ENCODE measurements around the gene SLC26A11. TPM values are rescaled to one million over a fixed set of nuclear protein-coding genes. Genes with fewer than 3 reads are reported as not detected.

SLC26A11 gene
- total and polyA plus RNA-seq, 2 experiments from 2014 or later = 11.4 to 13.9 TPM

DNA sequence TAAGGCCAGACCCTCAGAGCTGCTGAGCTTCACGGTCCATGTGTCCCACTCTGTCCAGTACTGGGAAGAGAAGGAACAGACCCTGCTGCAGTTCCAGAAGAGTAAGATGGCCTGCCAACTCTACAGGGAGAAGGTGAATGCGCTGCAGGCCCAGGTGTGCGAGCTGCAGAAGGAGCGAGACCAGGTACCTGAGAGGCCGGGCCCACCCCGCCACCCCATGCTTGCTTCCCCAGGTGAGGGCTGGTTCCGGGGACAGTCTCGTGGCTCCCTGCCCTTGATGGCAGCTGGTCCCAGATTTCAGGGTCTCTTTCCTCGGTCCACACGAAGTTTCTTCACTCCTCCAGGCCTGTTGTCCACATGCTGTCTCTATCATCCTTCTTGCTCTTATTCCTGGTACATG lies 29.5 kb upstream of the SLC26A11 start:
- H3K36me3 ChIP-seq (ENCODE audit: low read depth) = no peaks in the 10 kb centered on the region
- H3K4me1 ChIP-seq (ENCODE audit: insufficient read depth) = peaks cover 13% of the 10 kb centered on the region
- no peaks in the 10 kb centered on the region for H3K9me2 ChIP-seq (ENCODE audit: insufficient read depth)
- H3K9ac ChIP-seq = no peak overlapping the region
- TF ChIP-seq EZH2 (IDR thresholded peaks at IDR 0.05; ENCODE audit: insufficient read depth, poor library complexity, severe bottlenecking) = no peak
- TF ChIP-seq EZH2phosphoT487 (IDR thresholded peaks at IDR 0.05; ENCODE audit: insufficient read depth, low read depth) = no peak
- H3F3A ChIP-seq (ENCODE audit: insufficient read depth) = peaks cover 3% of the 10 kb centered on the region; the same call in 1 of the 2 replicates
- no peaks in the 10 kb centered on the region; the same call in 1 of the 2 replicates for H3K27me3 ChIP-seq (replicated peaks; ENCODE audit: insufficient read depth)
- H3K79me2 ChIP-seq (ENCODE audit: insufficient read depth) = no peaks in the 10 kb centered on the region
- in situ Hi-C loops (cut with MboI) = no loop called here
- H3K4me2 ChIP-seq (ENCODE audit: unreplicated experiment) = no peak overlapping the region
- H3K9me3 ChIP-seq (ENCODE audit: low read depth) = no peaks in the 10 kb centered on the region
- H2AFZ ChIP-seq = no peak overlapping the region
- 88 to 89% methylated on average over 10 of the region's 10 CpGs for WGBS, 2 experiments (ENCODE audit: low coverage in 1 of 2, low lambda C conversion rate in 2 of 2, missing lambda C conversion rate in 2 of 2)
- DNase-seq = no peak
- no peak overlapping the region for H3K4me3 ChIP-seq
- H4K20me1 ChIP-seq (ENCODE audit: insufficient read depth) = no peaks in the 10 kb centered on the region
- H3K27ac ChIP-seq = no peak overlapping the region

GRCh38 chr17:80191192-80191591 lies 29.0 kb upstream of the SLC26A11 start:
- H3K27me3 ChIP-seq (replicated peaks; ENCODE audit: insufficient read depth) = no peaks in the 10 kb centered on the region; the same call in 1 of the 2 replicates
- no peak overlapping the region for H2AFZ ChIP-seq
- H3K27ac ChIP-seq = no peak overlapping the region
- no peaks in the 10 kb centered on the region for H3K9me3 ChIP-seq (ENCODE audit: low read depth)
- H3F3A ChIP-seq (ENCODE audit: insufficient read depth) = peaks cover 3% of the 10 kb centered on the region; the same call in 1 of the 2 replicates
- H3K9ac ChIP-seq = no peak overlapping the region
- no peak overlapping the region for H3K4me3 ChIP-seq
- H3K36me3 ChIP-seq (ENCODE audit: low read depth) = no peaks in the 10 kb centered on the region
- peaks cover 13% of the 10 kb centered on the region for H3K4me1 ChIP-seq (ENCODE audit: insufficient read depth)
- no peak for DNase-seq
- in situ Hi-C loops (cut with MboI) = no loop called here
- TF ChIP-seq EZH2 (IDR thresholded peaks at IDR 0.05; ENCODE audit: insufficient read depth, poor library complexity, severe bottlenecking) (no peak), EZH2phosphoT487 (IDR thresholded peaks at IDR 0.05; ENCODE audit: insufficient read depth, low read depth) (no peak)
- no peak overlapping the region for H3K4me2 ChIP-seq (ENCODE audit: unreplicated experiment)
- 87 to 90% methylated on average over 19 to 20 of the region's 20 CpGs for WGBS, 2 experiments (ENCODE audit: low coverage in 1 of 2, low lambda C conversion rate in 2 of 2, missing lambda C conversion rate in 2 of 2)
- no peaks in the 10 kb centered on the region for H4K20me1 ChIP-seq (ENCODE audit: insufficient read depth)
- no peaks in the 10 kb centered on the region for H3K79me2 ChIP-seq (ENCODE audit: insufficient read depth)
- H3K9me2 ChIP-seq (ENCODE audit: insufficient read depth) = no peaks in the 10 kb centered on the region

DNA sequence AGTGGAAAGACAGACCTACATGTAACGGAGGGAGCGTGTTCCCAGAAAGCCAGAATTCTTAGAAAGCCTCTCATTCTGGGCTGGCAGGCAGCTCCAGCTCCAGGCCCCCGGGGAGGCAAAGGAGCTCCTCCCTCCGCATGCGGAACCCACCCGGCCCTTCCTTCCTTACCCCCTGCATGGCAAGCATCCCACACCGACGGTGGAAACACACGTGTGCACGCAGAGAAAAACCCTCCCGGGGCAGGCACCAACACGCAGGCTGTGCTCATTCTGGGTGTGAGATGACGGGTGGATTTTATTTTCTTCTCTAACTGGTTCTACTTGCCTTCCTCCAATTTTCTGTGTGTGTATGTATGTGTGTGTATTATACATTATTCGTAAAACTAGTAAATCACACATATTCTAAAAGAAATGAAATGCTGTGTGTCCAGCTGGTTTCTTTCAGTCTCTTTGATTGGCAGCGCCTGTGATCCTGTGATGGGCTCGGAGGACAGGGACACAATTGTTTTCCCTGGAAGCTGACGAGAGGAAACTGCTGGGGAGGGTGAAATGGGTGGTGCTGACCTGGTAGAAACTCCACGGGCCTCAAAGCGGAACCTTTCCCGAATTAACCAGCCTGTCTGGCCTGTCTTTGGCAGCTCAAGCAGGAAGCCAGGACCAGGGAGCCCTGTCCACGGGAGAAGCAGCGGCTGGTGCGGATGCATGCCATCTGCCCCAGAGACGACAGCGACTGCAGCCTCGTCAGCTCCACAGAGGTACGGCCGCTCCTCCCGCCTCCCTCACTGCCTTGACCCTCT lies 28.2 kb upstream of the SLC26A11 start:
- no peak overlapping the region for H3K4me3 ChIP-seq
- no peaks in the 10 kb centered on the region for H3K9me2 ChIP-seq (ENCODE audit: insufficient read depth)
- H2AFZ ChIP-seq = no peak overlapping the region
- H3K27ac ChIP-seq = no peak overlapping the region
- H3K9me3 ChIP-seq (ENCODE audit: low read depth) = no peaks in the 10 kb centered on the region
- H3K36me3 ChIP-seq (ENCODE audit: low read depth) = no peaks in the 10 kb centered on the region
- H4K20me1 ChIP-seq (ENCODE audit: insufficient read depth) = no peaks in the 10 kb centered on the region
- 53 to 56% methylated on average over 28 of the region's 29 CpGs for WGBS, 2 experiments (ENCODE audit: low coverage in 1 of 2, low lambda C conversion rate in 2 of 2, missing lambda C conversion rate in 2 of 2)
- in situ Hi-C loops (cut with MboI) = no loop called here
- H3K4me2 ChIP-seq (ENCODE audit: unreplicated experiment) = no peak overlapping the region
- H3K79me2 ChIP-seq (ENCODE audit: insufficient read depth) = no peaks in the 10 kb centered on the region
- peaks cover 3% of the 10 kb centered on the region; the same call in 1 of the 2 replicates for H3F3A ChIP-seq (ENCODE audit: insufficient read depth)
- TF ChIP-seq EZH2phosphoT487 (IDR thresholded peaks at IDR 0.05; ENCODE audit: insufficient read depth, low read depth) = no peak
- TF ChIP-seq EZH2 (IDR thresholded peaks at IDR 0.05; ENCODE audit: insufficient read depth, poor library complexity, severe bottlenecking) = no peak
- H3K4me1 ChIP-seq (ENCODE audit: insufficient read depth) = peaks cover 10% of the 10 kb centered on the region
- no peak overlapping the region for H3K9ac ChIP-seq
- H3K27me3 ChIP-seq (replicated peaks; ENCODE audit: insufficient read depth) = no peaks in the 10 kb centered on the region; the same call in 1 of the 2 replicates
- DNase-seq = no peak

DNA sequence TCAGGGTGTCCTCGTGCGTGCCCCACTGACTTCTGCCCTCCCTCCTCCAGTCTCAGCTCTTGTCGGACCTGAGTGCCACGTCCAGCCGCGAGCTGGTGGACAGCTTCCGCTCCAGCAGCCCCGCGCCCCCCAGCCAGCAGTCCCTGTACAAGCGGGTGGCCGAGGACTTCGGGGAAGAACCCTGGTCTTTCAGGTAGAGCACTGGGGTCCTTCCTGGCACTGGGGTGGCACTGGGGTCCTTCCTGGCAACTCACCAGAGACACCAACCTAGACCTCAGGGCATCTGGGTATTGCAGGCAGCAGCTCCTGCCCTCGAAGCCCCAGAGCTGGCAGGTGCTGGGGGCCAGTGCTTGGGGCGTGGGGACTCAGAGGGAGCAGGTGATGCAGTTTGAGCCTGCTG lies 25.1 kb upstream of the SLC26A11 start:
- TF ChIP-seq EZH2 (IDR thresholded peaks at IDR 0.05; ENCODE audit: insufficient read depth, poor library complexity, severe bottlenecking) (no peak), EZH2phosphoT487 (IDR thresholded peaks at IDR 0.05; ENCODE audit: insufficient read depth, low read depth) (no peak)
- 73 to 83% methylated on average over 14 of the region's 14 CpGs for WGBS, 2 experiments (ENCODE audit: low coverage in 1 of 2, low lambda C conversion rate in 2 of 2, missing lambda C conversion rate in 2 of 2)
- in situ Hi-C loops (cut with MboI) = no loop called here
- no peaks in the 10 kb centered on the region for H3F3A ChIP-seq (ENCODE audit: insufficient read depth)
- H3K36me3 ChIP-seq (ENCODE audit: low read depth) = no peaks in the 10 kb centered on the region
- H4K20me1 ChIP-seq (ENCODE audit: insufficient read depth) = no peaks in the 10 kb centered on the region
- H3K27ac ChIP-seq = no peak overlapping the region
- H3K27me3 ChIP-seq (replicated peaks; ENCODE audit: insufficient read depth) = no peaks in the 10 kb centered on the region; the same call in 1 of the 2 replicates
- no peak overlapping the region for H3K4me2 ChIP-seq (ENCODE audit: unreplicated experiment)
- H3K9me2 ChIP-seq (ENCODE audit: insufficient read depth) = no peaks in the 10 kb centered on the region
- no peak overlapping the region for H3K4me3 ChIP-seq
- H3K9me3 ChIP-seq (ENCODE audit: low read depth) = no peaks in the 10 kb centered on the region
- H2AFZ ChIP-seq = no peak overlapping the region
- DNase-seq = no peak
- H3K9ac ChIP-seq = no peak overlapping the region
- H3K4me1 ChIP-seq (ENCODE audit: insufficient read depth) = no peaks in the 10 kb centered on the region
- H3K79me2 ChIP-seq (ENCODE audit: insufficient read depth) = no peaks in the 10 kb centered on the region
